RWPE1 (cell line): ENCODE data around the gene SYDE2.

Experiments used
- CTCF ChIA-PET: fragments of 350-600 bp; sonication (Branson Sonifier 250); formaldehyde crosslinking; extraction: SDS; loops from one replicate; lab custom pipeline; 2021; lab: Yijun Ruan, JAX
- POLR2A ChIA-PET: fragments of 400-600 bp; formaldehyde crosslinking; extraction: SDS; loops from one replicate; lab custom pipeline; 2020; ENCODE audit warnings: antibody characterized with exemption; ENCODE audit not compliant: low non-redundant PET; lab: Yijun Ruan, JAX
- DNase-seq: peaks from one replicate; pipeline ENCODE4 v3.0.0; 2012; ENCODE audit warnings: low spot score
- H3K27ac ChIP-seq: fragments of 450-650 bp; 2 replicates; pipeline ENCODE4 v1.5.1; 2017
- CTCF ChIP-seq: fragments of 450-650 bp; conservative IDR thresholded peaks from 2 replicates; pipeline ENCODE4 v1.5.1; 2017; ENCODE audit warnings: low read depth, mild to moderate bottlenecking

Gene SYDE2

GRCh38 chr1:85219853-85220610, 19.2 kb upstream of the SYDE2 start:
- no peak for DNase-seq
- POLR2A ChIA-PET: no interaction called here
- no peak for TF ChIP-seq CTCF
- CTCF ChIA-PET: no interaction called here
- no peak overlapping the region for H3K27ac ChIP-seq

GRCh38 chr1:85216697-85217096, 15.9 kb upstream of the SYDE2 start:
- ChIA-PET POLR2A (no interaction called here), CTCF (interaction anchor here (0.7 kb wide), 1 partner anchor 18 kb away, joined by 3 read pairs; no protein-coding TSS in a partner anchor)
- no peak overlapping the region for H3K27ac ChIP-seq
- DNase-seq: no peak
- no peak for TF ChIP-seq CTCF

- POLR2A ChIA-PET: no interaction called here
- CTCF ChIA-PET: no interaction called here
- H3K27ac ChIP-seq: no peak overlapping the region
- no peak for DNase-seq
- TF ChIP-seq CTCF: no peak
Observed at GRCh38 chr1:85214654-85215053, 13.8 kb upstream of the SYDE2 start.

- TF ChIP-seq CTCF: no peak
- CTCF ChIA-PET: no interaction called here
- DNase-seq: no peak
- POLR2A ChIA-PET: no interaction called here
- H3K27ac ChIP-seq: no peak overlapping the region
Observed at GRCh38 chr1:85208488-85208887, 7.7 kb upstream of the SYDE2 start.

DNA sequence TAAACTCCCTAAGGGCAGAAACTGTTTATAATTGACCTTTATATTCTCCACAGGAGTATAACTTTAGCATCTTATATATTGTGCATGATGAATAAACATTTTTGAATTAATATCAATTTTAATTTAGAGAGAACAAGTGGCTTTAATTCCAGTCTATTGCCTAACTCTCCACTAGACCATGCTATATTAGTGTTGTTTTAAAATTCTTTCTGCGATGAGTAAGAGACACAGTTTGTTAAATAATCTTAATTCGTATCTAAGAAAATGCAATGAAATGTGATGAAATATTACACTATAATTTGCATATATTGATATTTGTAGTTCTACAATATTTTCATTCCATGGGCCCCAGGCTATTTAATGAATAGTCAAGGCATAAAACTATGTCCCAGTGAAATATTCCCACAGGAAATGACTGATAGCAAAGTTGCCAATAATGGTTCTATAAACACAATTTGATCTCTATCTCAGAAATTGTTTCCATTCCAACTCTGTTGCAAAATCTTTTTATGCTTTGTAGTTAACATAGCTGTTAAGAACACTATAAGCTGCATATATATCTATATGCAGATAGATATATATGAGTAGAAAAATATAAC, 2.9 kb upstream of the SYDE2 start:
- ChIA-PET CTCF (no interaction called here), POLR2A (no interaction called here)
- no peak for DNase-seq
- H3K27ac ChIP-seq: no peak overlapping the region
- no peak for TF ChIP-seq CTCF

DNA sequence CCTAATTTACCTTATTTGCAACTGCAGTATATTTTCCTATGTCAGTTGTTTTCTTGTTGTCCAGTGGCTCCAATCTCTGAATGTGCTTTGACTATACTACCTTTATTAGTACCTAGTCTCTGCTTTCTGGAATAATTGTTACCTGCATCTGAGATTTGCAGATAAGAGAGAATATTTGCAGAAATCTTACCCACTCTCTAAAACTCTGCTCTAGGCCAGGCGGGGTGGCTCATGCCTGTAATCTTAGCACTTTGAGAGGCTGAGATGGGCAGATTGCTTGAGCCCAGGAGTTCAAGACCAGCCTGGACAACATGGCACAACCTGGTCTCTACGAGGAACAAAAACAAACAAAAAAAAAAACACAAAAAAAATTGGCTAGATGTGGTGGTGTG, 2.0 kb upstream of the SYDE2 start:
- H3K27ac ChIP-seq: no peak overlapping the region
- DNase-seq: no peak
- CTCF ChIA-PET: interaction anchor here (0.6 to 0.8 kb wide), 2 partner anchors 37 to 94 kb away, joined by 3 read pairs; no protein-coding TSS in a partner anchor
- TF ChIP-seq CTCF: no peak
- POLR2A ChIA-PET: no interaction called here
